ENCODE results near the gene NIPAL3.

NIPAL3 gene

GRCh38 chr1:24374891-24375786 lies 40.5 kb upstream of the NIPAL3 start:
- TF ChIP-seq CTCF (IDR thresholded peaks at IDR 0.05; ENCODE audit: insufficient read depth, low read length, missing control alignments): no peak
- CTCF ChIA-PET: interaction anchor here (0.7 to 2.8 kb wide), 3 partner anchors 9 to 16 kb away, joined by 3 to 10 read pairs (median 4); no protein-coding TSS in a partner anchor
- DNase-seq (ENCODE audit: low read depth, low spot score): no peak
- POLR2A ChIA-PET: no interaction called here
- no peak overlapping the region for H3K4me3 ChIP-seq (ENCODE audit: low read depth, low read length)

- ChIA-PET POLR2A (no interaction called here), CTCF (interaction anchor here (1.4 to 7.5 kb wide), 6 partner anchors 9 to 230 kb away, joined by 3 to 69 read pairs (median 22); no protein-coding TSS in a partner anchor)
- TF ChIP-seq CTCF (IDR thresholded peaks at IDR 0.05; ENCODE audit: insufficient read depth, low read length, missing control alignments): no peak
- DNase-seq (ENCODE audit: low read depth, low spot score): no peak
- H3K4me3 ChIP-seq (ENCODE audit: low read depth, low read length): no peak overlapping the region
These were observed 35.8 kb upstream of the NIPAL3 start for GRCh38 chr1:24379733-24380315.

GRCh38 chr1:24380508-24380907 lies 35.1 kb upstream of the NIPAL3 start:
- no peak for DNase-seq (ENCODE audit: low read depth, low spot score)
- no peak overlapping the region for H3K4me3 ChIP-seq (ENCODE audit: low read depth, low read length)
- CTCF ChIA-PET: interaction anchor here (1.4 to 7.5 kb wide), 5 partner anchors 9 to 231 kb away, joined by 3 to 69 read pairs (median 37); no protein-coding TSS in a partner anchor
- TF ChIP-seq CTCF (IDR thresholded peaks at IDR 0.05; ENCODE audit: insufficient read depth, low read length, missing control alignments): no peak
- POLR2A ChIA-PET: no interaction called here

- H3K4me3 ChIP-seq (ENCODE audit: low read depth, low read length): no peak overlapping the region
- DNase-seq (ENCODE audit: low read depth, low spot score): no peak
- TF ChIP-seq CTCF (IDR thresholded peaks at IDR 0.05; ENCODE audit: insufficient read depth, low read length, missing control alignments): no peak
- POLR2A ChIA-PET: no interaction called here
- CTCF ChIA-PET: interaction anchor here (5.7 to 7.5 kb wide), 3 partner anchors 12 to 182 kb away, joined by 37 to 69 read pairs (median 40); no protein-coding TSS in a partner anchor
These were observed 34.3 kb upstream of the NIPAL3 start for GRCh38 chr1:24381256-24381655.

DNA sequence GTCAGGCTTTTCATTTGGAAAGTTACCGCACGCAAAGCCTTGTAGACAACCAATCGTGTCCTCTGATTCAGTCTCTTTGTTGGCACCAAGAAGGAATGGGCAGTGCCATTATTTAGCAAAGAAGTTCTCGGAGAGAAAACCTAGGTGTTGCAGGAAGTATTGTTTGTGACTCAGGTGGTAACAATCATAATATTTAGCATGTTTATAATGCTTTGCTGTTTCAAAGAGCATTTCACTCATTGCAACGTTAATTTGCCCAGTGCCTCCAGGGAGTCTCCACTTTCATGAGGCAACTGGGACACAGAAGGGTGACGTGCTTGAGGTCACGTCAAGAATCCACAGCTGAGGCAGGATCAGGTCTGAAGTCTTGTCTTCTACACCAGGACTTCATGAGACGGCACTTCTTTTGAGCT lies 33.4 kb upstream of the NIPAL3 start:
- no peak for TF ChIP-seq CTCF (IDR thresholded peaks at IDR 0.05; ENCODE audit: insufficient read depth, low read length, missing control alignments)
- no peak for DNase-seq (ENCODE audit: low read depth, low spot score)
- ChIA-PET CTCF (interaction anchor here (0.8 to 7.5 kb wide), 4 partner anchors 11 to 183 kb away, joined by 4 to 69 read pairs (median 38); no protein-coding TSS in a partner anchor), POLR2A (no interaction called here)
- H3K4me3 ChIP-seq (ENCODE audit: low read depth, low read length): no peak overlapping the region

GRCh38 chr1:24383381-24383940 lies 32.1 kb upstream of the NIPAL3 start:
- no peak for DNase-seq (ENCODE audit: low read depth, low spot score)
- no peak for TF ChIP-seq CTCF (IDR thresholded peaks at IDR 0.05; ENCODE audit: insufficient read depth, low read length, missing control alignments)
- no peak overlapping the region for H3K4me3 ChIP-seq (ENCODE audit: low read depth, low read length)
- ChIA-PET POLR2A (no interaction called here), CTCF (interaction anchor here (0.9 to 7.5 kb wide), 8 partner anchors 9 to 195 kb away, joined by 3 to 166 read pairs (median 22); no protein-coding TSS in a partner anchor)
